ENCODE results near the gene ABCC3.
A peak's percentile ranks its signal among the peaks of the same experiment; 100 is the strongest.

The ABCC3 gene

DNA sequence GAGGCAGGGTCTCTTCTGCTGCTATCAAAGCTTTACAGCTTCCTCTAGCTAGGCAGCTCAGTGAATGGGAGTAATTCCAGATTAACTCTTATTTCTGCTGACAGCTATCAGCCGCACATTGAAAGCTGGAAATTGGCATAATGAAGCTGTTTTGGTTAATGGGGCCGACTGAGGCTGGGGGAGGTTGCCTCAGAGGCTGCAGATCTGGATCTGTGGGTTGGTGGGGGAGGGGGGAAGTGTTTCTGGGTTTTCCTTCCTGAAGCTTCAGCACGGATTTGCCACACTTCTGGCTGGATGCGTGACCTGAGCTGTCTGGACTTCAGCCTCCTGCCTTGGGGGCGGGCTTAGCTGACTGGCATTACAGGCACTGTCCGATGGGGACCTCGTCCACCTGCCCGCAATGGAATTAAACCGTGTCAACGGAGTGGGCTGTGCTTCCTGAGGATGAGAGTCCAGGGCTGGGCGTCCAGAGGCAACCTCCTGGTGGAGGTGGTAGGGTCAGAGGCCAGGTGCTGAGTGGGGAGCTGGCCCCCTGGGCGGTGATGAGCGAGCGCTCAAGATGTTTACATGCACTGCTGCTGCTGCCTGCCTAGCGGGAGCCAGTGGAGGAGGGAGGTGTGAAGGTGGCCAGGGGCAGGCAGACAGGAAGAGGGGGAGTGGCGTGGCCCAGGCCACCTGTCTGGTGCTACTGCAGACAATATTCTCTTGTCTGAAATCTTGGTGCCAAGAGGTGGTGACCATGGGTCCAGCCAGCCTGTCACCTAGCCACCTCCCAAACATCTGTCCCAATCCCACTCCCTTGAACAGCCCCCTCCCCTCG lies 6.7 kb upstream of the ABCC3 start:
- Histone ChIP-seq H3K9me2 (replicated peaks; ENCODE audit: control insufficient read depth, low read length) (no peaks in the 10 kb centered on the region), H3K4me3 (ENCODE audit: low read length) (no peak overlapping the region), H3K4me1 (ENCODE audit: control insufficient read depth, low read length) (peaks cover 6% of the 10 kb centered on the region; the same call in 1 of the 2 replicates)

DNA sequence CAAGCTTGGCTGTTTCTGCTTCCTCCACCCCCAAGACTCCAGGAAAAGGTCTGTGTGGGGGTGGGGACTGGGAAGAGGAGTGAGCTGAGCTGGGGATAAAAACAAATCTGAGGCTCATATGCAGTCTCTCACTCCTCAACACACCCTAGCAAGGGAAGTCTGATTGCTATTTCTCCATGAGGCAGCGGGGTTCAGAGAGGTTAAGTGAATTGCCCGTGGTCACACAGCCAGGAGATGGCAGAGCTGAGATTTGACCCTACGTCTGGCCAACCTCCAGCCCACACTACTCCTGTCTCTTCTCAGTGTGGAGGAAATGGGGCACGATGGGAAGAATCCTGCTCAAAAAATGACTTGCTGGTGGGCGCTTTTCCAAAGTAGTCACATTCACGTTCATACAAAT lies 4.8 kb upstream of the ABCC3 start:
- Histone ChIP-seq H3K4me3 (ENCODE audit: low read length) (no peak overlapping the region), H3K27me3 (ENCODE audit: control insufficient read depth, low read length) (peaks cover 55% of the 10 kb centered on the region), H3K27ac (ENCODE audit: low read depth, low read length) (no peak overlapping the region), H3K36me3 (ENCODE audit: control insufficient read depth, low read length) (no peaks in the 10 kb centered on the region), H3K79me2 (ENCODE audit: control insufficient read depth, low read length) (no peaks in the 10 kb centered on the region), H3K4me1 (ENCODE audit: control insufficient read depth, low read length) (peaks cover 6% of the 10 kb centered on the region; the same call in 1 of the 2 replicates), H3K9me2 (replicated peaks; ENCODE audit: control insufficient read depth, low read length) (no peaks in the 10 kb centered on the region), H3F3A (ENCODE audit: control insufficient read depth, insufficient read depth) (no peaks in the 10 kb centered on the region), H3K4me2 (ENCODE audit: low read length) (no peak overlapping the region), H4K20me1 (ENCODE audit: control insufficient read depth, insufficient read depth, low read depth, low read length) (no peaks in the 10 kb centered on the region), H3K9me3 (ENCODE audit: control insufficient read depth, insufficient read depth, low read length) (no peaks in the 10 kb centered on the region)
- no peak for TF ChIP-seq EZH2phosphoT487 (IDR thresholded peaks at IDR 0.05; ENCODE audit: borderline replicate concordance, low read length)
- TF ChIP-seq, protein P1, sequence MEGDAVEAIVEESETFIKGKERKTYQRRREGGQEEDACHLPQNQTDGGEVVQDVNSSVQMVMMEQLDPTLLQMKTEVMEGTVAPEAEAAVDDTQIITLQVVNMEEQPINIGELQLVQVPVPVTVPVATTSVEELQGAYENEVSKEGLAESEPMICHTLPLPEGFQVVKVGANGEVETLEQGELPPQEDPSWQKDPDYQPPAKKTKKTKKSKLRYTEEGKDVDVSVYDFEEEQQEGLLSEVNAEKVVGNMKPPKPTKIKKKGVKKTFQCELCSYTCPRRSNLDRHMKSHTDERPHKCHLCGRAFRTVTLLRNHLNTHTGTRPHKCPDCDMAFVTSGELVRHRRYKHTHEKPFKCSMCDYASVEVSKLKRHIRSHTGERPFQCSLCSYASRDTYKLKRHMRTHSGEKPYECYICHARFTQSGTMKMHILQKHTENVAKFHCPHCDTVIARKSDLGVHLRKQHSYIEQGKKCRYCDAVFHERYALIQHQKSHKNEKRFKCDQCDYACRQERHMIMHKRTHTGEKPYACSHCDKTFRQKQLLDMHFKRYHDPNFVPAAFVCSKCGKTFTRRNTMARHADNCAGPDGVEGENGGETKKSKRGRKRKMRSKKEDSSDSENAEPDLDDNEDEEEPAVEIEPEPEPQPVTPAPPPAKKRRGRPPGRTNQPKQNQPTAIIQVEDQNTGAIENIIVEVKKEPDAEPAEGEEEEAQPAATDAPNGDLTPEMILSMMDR (IDR thresholded peaks at IDR 0.05; ENCODE audit: low read depth, low read length, poor library complexity, severe bottlenecking), result no peak

More for the DNA sequence above, 6.7 kb upstream of the ABCC3 start:
- Histone ChIP-seq H3K36me3 (ENCODE audit: control insufficient read depth, low read length) (no peaks in the 10 kb centered on the region), H3K4me2 (ENCODE audit: low read length) (no peak overlapping the region), H3K27ac (ENCODE audit: low read depth, low read length) (no peak overlapping the region), H3K9me3 (ENCODE audit: control insufficient read depth, insufficient read depth, low read length) (no peaks in the 10 kb centered on the region), H4K20me1 (ENCODE audit: control insufficient read depth, insufficient read depth, low read depth, low read length) (no peaks in the 10 kb centered on the region), H3F3A (ENCODE audit: control insufficient read depth, insufficient read depth) (no peaks in the 10 kb centered on the region), H3K27me3 (ENCODE audit: control insufficient read depth, low read length) (peaks cover 36% of the 10 kb centered on the region), H3K79me2 (ENCODE audit: control insufficient read depth, low read length) (no peaks in the 10 kb centered on the region)
- TF ChIP-seq, protein P1 (IDR thresholded peaks at IDR 0.05; ENCODE audit: low read depth, low read length, poor library complexity, severe bottlenecking), result no peak
- no peak for TF ChIP-seq EZH2phosphoT487 (IDR thresholded peaks at IDR 0.05; ENCODE audit: borderline replicate concordance, low read length)

DNA sequence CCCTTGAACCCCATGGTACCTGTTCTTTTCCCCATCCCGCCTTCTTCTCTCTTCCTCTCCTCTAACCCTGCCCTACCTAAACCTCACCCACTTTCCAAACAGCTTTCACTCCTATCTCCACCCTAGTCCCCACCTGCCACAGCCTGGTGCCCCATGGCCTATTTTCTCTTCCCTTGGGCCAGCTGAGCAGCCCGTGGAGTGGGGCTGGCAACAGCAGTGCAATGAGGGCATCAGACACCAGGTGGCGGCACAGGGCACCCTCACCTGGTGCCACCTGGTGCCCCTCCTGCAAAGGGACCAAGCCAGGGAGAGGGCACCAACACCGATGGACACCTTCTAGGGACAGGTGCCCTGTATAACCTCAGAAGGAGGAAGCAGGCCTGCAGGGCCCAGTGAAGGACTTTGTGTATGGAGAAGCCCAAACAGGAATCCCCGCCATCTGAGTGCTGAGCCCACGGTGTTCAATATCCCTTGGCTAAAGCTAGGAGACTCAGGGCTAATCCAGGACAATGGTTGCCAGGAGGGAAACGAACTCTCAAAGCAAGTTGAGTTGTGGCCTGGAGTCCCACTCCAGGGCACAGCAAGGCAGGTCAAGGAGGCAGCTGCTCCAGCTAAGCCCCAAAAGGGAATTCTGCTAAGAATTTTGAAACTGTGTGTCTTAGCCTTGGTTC lies 4.0 kb upstream of the ABCC3 start:
- TF ChIP-seq, protein P1 (IDR thresholded peaks at IDR 0.05; ENCODE audit: low read depth, low read length, poor library complexity, severe bottlenecking), result peak; percentile 94
- no peak for TF ChIP-seq EZH2phosphoT487 (IDR thresholded peaks at IDR 0.05; ENCODE audit: borderline replicate concordance, low read length)
- Histone ChIP-seq H3K79me2 (ENCODE audit: control insufficient read depth, low read length) (no peaks in the 10 kb centered on the region), H3K9me3 (ENCODE audit: control insufficient read depth, insufficient read depth, low read length) (no peaks in the 10 kb centered on the region), H3K4me3 (ENCODE audit: low read length) (no peak overlapping the region), H3K27ac (ENCODE audit: low read depth, low read length) (no peak overlapping the region), H3F3A (ENCODE audit: control insufficient read depth, insufficient read depth) (no peaks in the 10 kb centered on the region), H3K9me2 (replicated peaks; ENCODE audit: control insufficient read depth, low read length) (no peaks in the 10 kb centered on the region), H3K27me3 (ENCODE audit: control insufficient read depth, low read length) (peaks cover 63% of the 10 kb centered on the region), H3K4me2 (ENCODE audit: low read length) (no peak overlapping the region), H4K20me1 (ENCODE audit: control insufficient read depth, insufficient read depth, low read depth, low read length) (no peaks in the 10 kb centered on the region), H3K4me1 (ENCODE audit: control insufficient read depth, low read length) (peaks cover 6% of the 10 kb centered on the region; the same call in 1 of the 2 replicates), H3K36me3 (ENCODE audit: control insufficient read depth, low read length) (no peaks in the 10 kb centered on the region)

All from DOHH2 (cell line).